SU-DHL-6 (cell line): ENCODE results near the gene XRCC4.

Experiments
- H2AFZ ChIP-seq: fragments of 200-600 bp; sonication (generic); 2 replicates; pipeline ENCODE4 v1.6.1; 2014; ENCODE audit warnings: low read depth, mild to moderate bottlenecking, moderate library complexity, mixed read lengths, antibody characterized with exemption, low read length; ENCODE audit not compliant: severe bottlenecking
- H3F3A ChIP-seq: fragments of 200-600 bp; shearing (Covaris generic); 2 replicates; pipeline ENCODE4 v1.6.0; 2016; ENCODE audit warnings: antibody characterized with exemption, mild to moderate bottlenecking; ENCODE audit not compliant: insufficient read depth
- H3K27ac ChIP-seq: fragments of 200-600 bp; sonication (generic); 2 replicates; pipeline ENCODE4 v1.5.1; 2016; ENCODE audit warnings: low read depth, mild to moderate bottlenecking, low read length, moderate library complexity, mixed read lengths
- H3K27me3 ChIP-seq: fragments of 200-600 bp; sonication (generic), shearing (Covaris generic); 2 replicates; pipeline ENCODE4 v1.6.0; 2014; ENCODE audit warnings: mild to moderate bottlenecking, low read length
- H3K36me3 ChIP-seq: fragments of 200-600 bp; sonication (generic); 2 replicates; pipeline ENCODE4 v1.6.1; 2014; ENCODE audit warnings: mild to moderate bottlenecking, low read length, mixed read lengths
- H3K4me2 ChIP-seq: fragments of 300-600, 200-600 bp; shearing (Covaris generic), sonication (generic); 2 replicates; pipeline ENCODE4 v1.6.0; 2014; ENCODE audit warnings: low read length, low read depth, mild to moderate bottlenecking; ENCODE audit not compliant: poor library complexity, severe bottlenecking
- H3K4me3 ChIP-seq: fragments of 200-600 bp; sonication (generic); 2 replicates; pipeline ENCODE4 v1.5.1; 2014; ENCODE audit warnings: antibody characterized with exemption, low read length, mild to moderate bottlenecking, mixed read lengths; ENCODE audit not compliant: insufficient read depth, poor library complexity, severe bottlenecking
- H3K79me2 ChIP-seq: fragments of 200-600 bp; sonication (generic); 2 replicates; pipeline ENCODE4 v1.6.1; 2014; ENCODE audit warnings: mild to moderate bottlenecking, low read length, moderate library complexity; ENCODE audit not compliant: insufficient read depth
- H3K9ac ChIP-seq: fragments of 200-600 bp; sonication (generic); 2 replicates; pipeline ENCODE4 v1.7.0; 2014; ENCODE audit warnings: mild to moderate bottlenecking, low read length
- H3K9me2 ChIP-seq: fragments of 200-600 bp; sonication (generic); replicated peaks from 2 replicates; pipeline ENCODE4 v1.6.1; 2014; ENCODE audit warnings: low read length; ENCODE audit not compliant: insufficient read depth
- H3K9me3 ChIP-seq: fragments of 200-600 bp; sonication (generic); 2 replicates; pipeline ENCODE4 v1.6.1; 2014; ENCODE audit warnings: low read length, mixed read lengths; ENCODE audit not compliant: insufficient read depth
- H4K20me1 ChIP-seq: fragments of 200-600 bp; sonication (generic); 2 replicates; pipeline ENCODE4 v1.6.1; 2014; ENCODE audit warnings: low read depth, mild to moderate bottlenecking, antibody characterized with exemption, low read length, moderate library complexity, mixed read lengths
- CTCF ChIP-seq: fragments of 200-600 bp; sonication (generic); IDR thresholded peaks from one replicate; pipeline ENCODE4 v1.5.1; 2017; ENCODE audit warnings: antibody characterized with exemption, mild to moderate bottlenecking, low read length, moderate library complexity; ENCODE audit not compliant: insufficient read depth, poor library complexity, severe bottlenecking
- EZH2phosphoT487 ChIP-seq: fragments of 200-600 bp; sonication (generic), shearing (Covaris generic); conservative IDR thresholded peaks from 2 replicates; pipeline ENCODE4 v1.6.1; 2018; ENCODE audit warnings: mild to moderate bottlenecking, antibody characterized with exemption, low read length, moderate library complexity, mixed read lengths

XRCC4 gene

GRCh38 chr5:83069096-83069799, 8.1 kb upstream of the XRCC4 start:
- Histone ChIP-seq H3K79me2 (peaks cover 97% of the 10 kb centered on the region), H3F3A (no peaks in the 10 kb centered on the region; the same call in 1 of the 2 replicates), H2AFZ (no peak overlapping the region), H3K27ac (no peak overlapping the region), H3K27me3 (no peaks in the 10 kb centered on the region), H3K4me2 (no peak overlapping the region), H3K36me3 (peaks cover 4% of the 10 kb centered on the region), H3K9ac (no peak overlapping the region), H4K20me1 (peaks cover 28% of the 10 kb centered on the region), H3K4me3 (no peak overlapping the region), H3K9me3 (no peaks in the 10 kb centered on the region), H3K9me2 (no peaks in the 10 kb centered on the region)
- TF ChIP-seq CTCF (no peak), EZH2phosphoT487 (no peak)

GRCh38 chr5:83071286-83072051, 5.9 kb upstream of the XRCC4 start:
- TF ChIP-seq EZH2phosphoT487 (no peak), CTCF (no peak)
- Histone ChIP-seq H3K36me3 (no peaks in the 10 kb centered on the region; the same call in 1 of the 2 replicates), H4K20me1 (peaks cover 31% of the 10 kb centered on the region)

DNA sequence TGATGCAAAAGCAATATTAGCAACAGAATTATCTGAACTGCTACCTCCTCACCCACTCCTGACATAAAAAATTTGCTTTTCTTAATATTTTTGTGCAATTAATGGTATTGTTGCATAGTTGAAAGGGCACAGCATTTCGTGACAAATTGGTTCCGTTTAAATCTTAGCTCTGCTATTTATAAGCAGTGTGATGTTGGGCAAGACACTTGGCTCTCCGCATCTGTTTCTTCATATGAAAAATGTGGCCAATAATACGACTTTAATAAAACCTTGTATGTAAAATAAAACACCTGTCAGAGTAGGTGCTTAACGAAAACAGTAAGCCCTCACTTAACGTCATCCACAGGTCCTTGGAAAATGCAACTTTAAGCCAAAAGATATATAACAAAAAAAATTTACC, 4.4 kb upstream of the XRCC4 start:
- TF ChIP-seq CTCF, result no peak
- no peak for TF ChIP-seq EZH2phosphoT487
- Histone ChIP-seq H3K4me3 (no peak overlapping the region), H3K4me2 (no peak overlapping the region), H3K27me3 (no peaks in the 10 kb centered on the region), H3K36me3 (no peaks in the 10 kb centered on the region; the same call in 1 of the 2 replicates), H3K9ac (no peak overlapping the region), H3K79me2 (peaks cover 96% of the 10 kb centered on the region), H3K9me2 (no peaks in the 10 kb centered on the region), H3K27ac (no peak overlapping the region), H3F3A (no peaks in the 10 kb centered on the region), H3K9me3 (no peaks in the 10 kb centered on the region), H4K20me1 (peaks cover 31% of the 10 kb centered on the region), H2AFZ (no peak overlapping the region)

More at GRCh38 chr5:83071286-83072051, 5.9 kb upstream of the XRCC4 start:
- H3F3A ChIP-seq, result no peaks in the 10 kb centered on the region
- H3K79me2 ChIP-seq, result peaks cover 100% of the 10 kb centered on the region
- H3K9me2 ChIP-seq, result no peaks in the 10 kb centered on the region
- H3K4me3 ChIP-seq, result no peak overlapping the region
- H2AFZ ChIP-seq, result no peak overlapping the region
- no peaks in the 10 kb centered on the region for H3K9me3 ChIP-seq
- no peak overlapping the region for H3K27ac ChIP-seq
- H3K4me2 ChIP-seq, result peak overlapping the region; percentile 6
- H3K9ac ChIP-seq, result no peak overlapping the region
- H3K27me3 ChIP-seq, result no peaks in the 10 kb centered on the region
